Skeletal muscle tissue (tissue), 4 donors: ENCODE measurements around the gene RBFOX1. TPM values are rescaled to one million over a fixed set of nuclear protein-coding genes. Genes with fewer than 3 reads are reported as not detected.

Experiments used
- H3K27ac ChIP-seq: one replicate; pipeline ENCODE4 v1.7.0; 2013; ENCODE audit warnings: mild to moderate bottlenecking, low read depth, low read length, inconsistent platforms
- H3K27me3 ChIP-seq, 3 donors: one replicate each; pipeline ENCODE4 v1.7.0; 2013; ENCODE audit warnings: low read length in 3 of 3; ENCODE audit not compliant: control insufficient read depth in 3 of 3, insufficient read depth in 3 of 3
- H3K36me3 ChIP-seq, 3 donors: one replicate each; pipeline ENCODE4 v1.7.0; 2013; ENCODE audit warnings: low read length in 3 of 3; ENCODE audit not compliant: control insufficient read depth in 3 of 3, insufficient read depth in 3 of 3
- H3K4me1 ChIP-seq, 3 donors: one replicate each; pipeline ENCODE4 v1.7.0; 2013; ENCODE audit warnings: low read length in 3 of 3, mild to moderate bottlenecking in 3 of 3; ENCODE audit not compliant: control insufficient read depth in 3 of 3, insufficient read depth in 3 of 3
- H3K4me3 ChIP-seq, 3 donors: one replicate each; pipeline ENCODE4 v1.7.0; 2013; ENCODE audit warnings: low read length in 3 of 3
- H3K9ac ChIP-seq, 3 donors: one replicate each; pipeline ENCODE4 v1.7.0; 2013; ENCODE audit warnings: low read length in 3 of 3, mild to moderate bottlenecking in 3 of 3, moderate library complexity in 2 of 3, low read depth in 1 of 3
- H3K9me3 ChIP-seq, 3 donors: one replicate each; pipeline ENCODE4 v1.7.0; 2013; ENCODE audit warnings: low read length in 3 of 3; ENCODE audit not compliant: control insufficient read depth in 3 of 3
- total RNA-seq: library from RNA; depleted of rRNA; stranded (reverse); fragments of >200 nt; gene quantifications from one replicate; pipeline ENCODE4 v1.2.3, GENCODE V29; 2014
- donor health status: Osteomylitis.

The RBFOX1 gene
- total RNA-seq, 1 donor from 2014 or later, result 26.1 TPM

DNA sequence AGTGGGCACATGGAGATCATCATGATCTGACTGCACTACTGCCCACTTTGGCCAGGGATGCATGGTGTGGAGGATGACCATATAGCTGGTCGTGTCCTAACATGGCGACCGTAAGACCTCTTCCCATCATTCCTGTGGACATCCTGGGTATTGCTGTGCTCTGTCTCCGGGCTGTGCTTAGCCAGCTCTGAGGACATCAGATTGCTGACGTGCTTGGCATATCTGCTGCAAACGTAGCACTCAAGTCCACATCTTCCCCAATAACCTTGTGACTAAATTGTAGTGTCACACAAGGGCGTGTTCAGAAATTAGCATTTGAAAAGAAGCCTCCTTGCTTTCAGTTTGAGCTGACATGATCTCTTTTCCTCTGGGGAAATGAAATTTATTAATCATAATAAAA, 373.2 kb downstream of the RBFOX1 start:
- no peak overlapping the region for H3K4me3 ChIP-seq
- H3K9ac ChIP-seq, result no peak overlapping the region
- no peaks in the 10 kb centered on the region for H3K4me1 ChIP-seq
- H3K36me3 ChIP-seq, result peaks cover 2 to 13% (median 3%) of the 10 kb centered on the region in 3 donors
- H3K27me3 ChIP-seq, result no peaks in the 10 kb centered on the region
- no peaks in the 10 kb centered on the region for H3K9me3 ChIP-seq
- H3K27ac ChIP-seq, result no peak overlapping the region

DNA sequence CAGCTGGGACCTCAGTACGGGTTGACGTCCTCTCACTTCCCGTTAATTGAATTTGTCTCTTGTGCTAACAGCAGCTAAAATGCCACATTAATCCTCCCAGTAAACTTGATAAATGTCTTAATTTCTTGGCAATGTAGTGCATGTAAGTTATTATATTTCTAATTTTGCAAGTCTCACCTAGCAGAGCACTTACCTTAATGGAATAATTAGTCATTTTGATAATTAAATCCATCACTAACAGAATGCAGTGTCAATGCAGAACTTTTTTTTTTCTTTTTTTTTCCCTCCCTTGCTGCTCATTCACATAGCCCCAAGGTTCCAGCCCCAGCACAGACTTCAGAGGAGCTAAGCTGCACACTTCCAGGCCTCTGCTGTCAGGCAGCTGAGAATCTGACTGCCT, 376.5 kb downstream of the RBFOX1 start:
- Histone ChIP-seq H3K4me3 (no peak overlapping the region), H3K4me1 (no peaks in the 10 kb centered on the region), H3K9ac (no peak overlapping the region), H3K36me3 (peaks cover 2 to 13% (median 3%) of the 10 kb centered on the region in 3 donors), H3K27ac (no peak overlapping the region), H3K9me3 (no peaks in the 10 kb centered on the region), H3K27me3 (no peaks in the 10 kb centered on the region)

DNA sequence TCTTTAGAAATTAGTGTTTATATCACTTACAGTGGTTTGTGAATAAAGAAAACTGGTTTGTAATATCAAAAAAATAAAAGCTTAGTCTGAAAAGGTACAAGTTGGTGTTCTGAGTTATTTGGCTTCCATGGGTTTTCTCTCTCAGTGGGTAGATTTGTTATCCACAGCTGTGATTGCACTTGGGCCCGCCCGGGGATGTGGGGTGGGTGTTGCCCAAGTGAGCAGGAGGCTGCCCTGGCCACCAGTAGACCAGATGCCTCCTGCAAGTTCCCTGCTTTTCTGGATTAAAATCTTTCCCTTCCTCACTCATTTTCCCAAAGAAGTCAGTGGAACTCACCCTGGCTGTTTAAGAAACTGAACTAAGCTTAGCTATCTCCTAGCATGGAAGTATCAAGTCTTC, 380.6 kb downstream of the RBFOX1 start:
- H3K27ac ChIP-seq, result no peak overlapping the region
- H3K36me3 ChIP-seq, result peaks cover 2 to 8% (median 3%) of the 10 kb centered on the region in 3 donors
- no peak overlapping the region for H3K4me3 ChIP-seq
- H3K9ac ChIP-seq, result no peak overlapping the region
- no peaks in the 10 kb centered on the region for H3K27me3 ChIP-seq
- peaks cover 0 to 3% (median 0%) of the 10 kb centered on the region in 3 donors for H3K4me1 ChIP-seq
- H3K9me3 ChIP-seq, result no peaks in the 10 kb centered on the region

DNA sequence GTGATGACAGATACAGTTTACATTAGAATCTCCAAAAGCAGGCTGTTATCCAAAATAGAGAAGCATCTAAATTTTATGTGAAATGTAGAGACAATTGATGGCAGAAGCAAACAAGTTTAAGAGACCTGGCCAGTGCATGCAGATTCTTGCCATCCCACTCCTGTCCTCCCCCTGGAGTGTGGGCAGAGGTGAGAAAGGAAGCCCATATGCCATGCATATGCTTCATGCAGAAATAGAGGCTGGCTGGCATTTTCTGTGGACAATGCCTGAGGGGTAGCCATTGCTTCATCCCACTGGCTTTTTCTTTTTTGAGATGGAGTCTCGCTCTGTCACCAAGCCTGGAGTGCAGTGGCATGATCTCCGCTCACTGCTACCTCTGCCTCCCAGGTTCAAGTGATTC, 382.1 kb downstream of the RBFOX1 start:
- no peak overlapping the region for H3K27ac ChIP-seq
- no peaks in the 10 kb centered on the region for H3K36me3 ChIP-seq
- H3K27me3 ChIP-seq, result no peaks in the 10 kb centered on the region
- no peak overlapping the region for H3K4me3 ChIP-seq
- H3K9ac ChIP-seq, result no peak overlapping the region
- no peaks in the 10 kb centered on the region for H3K9me3 ChIP-seq
- peaks cover 0 to 3% (median 0%) of the 10 kb centered on the region in 3 donors for H3K4me1 ChIP-seq

DNA sequence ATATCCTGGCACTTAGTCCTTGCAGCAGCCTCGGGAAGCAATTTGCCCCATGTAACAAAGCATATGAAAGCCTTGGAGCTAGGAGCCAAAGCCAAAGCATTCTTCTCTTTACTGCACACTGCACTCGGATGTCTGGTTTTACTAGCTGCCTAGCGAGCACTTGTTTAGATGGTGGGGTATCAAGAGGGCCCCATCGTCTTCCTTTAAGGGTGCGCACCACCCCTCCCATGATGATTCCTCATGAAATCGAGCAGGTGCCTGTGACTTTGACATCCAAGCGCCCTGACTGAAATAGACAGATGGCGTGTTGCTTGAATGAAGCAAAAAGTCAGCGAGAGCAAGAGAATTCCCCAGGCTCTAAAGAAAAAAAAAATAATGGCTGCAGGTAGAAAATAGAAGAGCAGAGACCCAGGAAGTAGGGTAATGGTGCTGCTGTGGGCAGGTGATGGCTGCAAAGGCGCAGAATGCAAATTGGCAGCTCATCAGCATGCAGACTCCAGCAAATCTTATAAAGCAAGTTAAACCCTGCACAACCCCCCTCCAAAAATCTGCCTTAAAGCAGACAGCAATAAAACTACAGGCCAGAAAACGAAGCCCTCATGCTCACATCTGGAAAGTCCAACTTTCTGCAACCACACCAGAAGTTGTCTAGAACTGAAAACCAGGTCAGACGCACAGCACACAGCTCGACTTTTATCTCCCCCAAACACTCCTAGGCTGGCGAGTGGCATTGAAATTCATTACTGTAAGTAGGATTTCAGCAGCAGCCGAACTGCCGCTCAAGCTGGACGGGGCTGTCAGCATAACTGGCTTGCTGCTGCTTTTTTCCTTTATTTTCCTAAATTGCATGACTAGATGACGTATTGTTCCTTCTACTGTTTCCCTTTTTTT, 384.3 kb downstream of the RBFOX1 start:
- Histone ChIP-seq H3K9ac (no peak overlapping the region), H3K27ac (no peak overlapping the region), H3K36me3 (no peaks in the 10 kb centered on the region)

DNA sequence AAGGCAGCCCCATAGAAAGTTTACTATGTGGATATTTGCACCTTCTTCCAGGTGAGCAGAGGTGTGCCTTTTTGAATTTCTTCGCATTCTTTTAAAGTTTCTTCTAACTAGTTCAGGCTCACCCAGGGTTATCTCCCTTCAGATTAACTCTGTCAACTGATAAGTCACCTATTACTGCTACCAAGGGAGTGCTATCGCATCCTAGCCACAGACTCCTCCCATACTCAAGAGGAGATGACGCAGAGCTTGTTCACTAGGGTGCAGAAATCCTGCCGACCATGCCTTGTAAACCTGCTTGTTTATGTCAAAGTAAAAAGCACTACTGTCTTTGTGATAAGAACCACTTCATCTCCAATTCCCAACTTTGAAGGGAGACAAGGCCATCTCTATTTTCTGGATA, 390.1 kb downstream of the RBFOX1 start:
- Histone ChIP-seq H3K4me1 (no peaks in the 10 kb centered on the region), H3K27ac (no peak overlapping the region), H3K9me3 (no peaks in the 10 kb centered on the region), H3K9ac (no peak overlapping the region), H3K4me3 (no peak overlapping the region), H3K27me3 (no peaks in the 10 kb centered on the region), H3K36me3 (no peaks in the 10 kb centered on the region)

More for the DNA sequence above, 384.3 kb downstream of the RBFOX1 start:
- H3K4me1 ChIP-seq, result peaks cover 0 to 3% (median 0%) of the 10 kb centered on the region in 3 donors
- H3K27me3 ChIP-seq, result no peaks in the 10 kb centered on the region
- H3K9me3 ChIP-seq, result no peaks in the 10 kb centered on the region
- no peak overlapping the region for H3K4me3 ChIP-seq

DNA sequence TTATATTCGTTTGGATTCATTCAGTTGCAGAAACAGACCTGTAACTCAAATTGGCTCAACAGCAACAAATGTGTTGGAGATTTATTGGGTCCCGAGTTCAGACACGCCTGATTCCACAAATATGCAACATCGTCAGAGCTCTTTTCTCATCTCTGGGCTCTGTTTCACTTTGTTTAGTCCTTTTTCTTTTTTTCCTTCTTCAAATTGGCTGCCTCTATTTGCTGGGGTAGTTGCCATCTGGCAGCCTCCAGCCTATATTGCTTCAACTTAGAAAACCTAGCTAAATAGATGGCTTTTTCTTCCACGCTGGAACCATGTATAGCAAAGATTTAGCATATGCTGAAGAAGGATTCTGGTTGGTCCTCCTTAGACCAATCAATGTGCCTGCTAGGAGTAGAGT, 398.5 kb downstream of the RBFOX1 start:
- Histone ChIP-seq H3K27ac (no peak overlapping the region), H3K27me3 (no peaks in the 10 kb centered on the region), H3K36me3 (no peaks in the 10 kb centered on the region), H3K9ac (no peak overlapping the region), H3K4me1 (no peaks in the 10 kb centered on the region), H3K9me3 (no peaks in the 10 kb centered on the region), H3K4me3 (no peak overlapping the region)

DNA sequence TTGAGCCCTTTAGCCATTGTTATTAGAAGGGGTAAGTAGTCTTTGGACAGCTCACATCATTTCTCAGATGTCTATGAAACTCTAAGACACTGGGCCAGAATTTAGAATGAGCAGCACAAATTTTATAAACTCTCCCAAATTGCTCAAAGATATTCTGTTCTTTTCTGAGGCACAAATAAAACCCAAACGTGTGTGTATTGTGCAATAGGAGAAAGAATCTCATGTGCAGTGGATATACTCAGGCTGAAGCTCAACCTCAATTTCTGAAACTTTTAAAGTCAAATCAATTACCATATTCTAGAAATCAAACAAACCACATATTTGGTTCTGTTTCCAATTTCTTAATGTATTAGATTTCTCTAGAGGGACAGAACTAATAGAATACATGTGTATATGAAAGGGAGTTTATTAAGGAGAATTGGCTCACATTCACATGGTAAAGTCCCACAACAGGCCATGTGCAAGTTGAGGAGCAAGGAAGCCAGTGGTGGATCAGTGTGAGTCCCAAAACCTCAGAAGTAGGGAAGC, 403.6 kb downstream of the RBFOX1 start:
- Histone ChIP-seq H3K27me3 (no peaks in the 10 kb centered on the region), H3K9me3 (no peaks in the 10 kb centered on the region), H3K9ac (no peak overlapping the region), H3K27ac (no peak overlapping the region), H3K4me3 (no peak overlapping the region), H3K4me1 (no peaks in the 10 kb centered on the region), H3K36me3 (no peaks in the 10 kb centered on the region)

DNA sequence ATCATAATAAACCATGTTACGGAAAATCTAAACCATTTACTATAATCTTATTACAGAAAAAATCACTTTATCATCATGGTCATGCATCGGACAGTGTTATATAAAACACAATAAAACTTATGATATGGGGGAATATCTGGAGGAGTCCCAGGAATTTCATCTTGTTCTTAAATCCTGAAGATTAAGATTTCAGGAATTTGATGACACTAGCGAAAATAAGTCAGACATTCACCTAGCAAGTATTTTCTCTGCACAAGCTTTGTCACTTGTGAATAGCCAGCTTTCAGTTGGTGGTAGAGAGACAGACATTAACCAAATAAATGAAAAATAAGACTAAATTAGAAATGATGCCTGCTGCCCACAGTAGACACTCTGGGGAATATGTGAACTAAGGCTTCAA, 410.0 kb downstream of the RBFOX1 start:
- no peak overlapping the region for H3K9ac ChIP-seq
- H3K4me3 ChIP-seq, result no peak overlapping the region
- no peaks in the 10 kb centered on the region for H3K9me3 ChIP-seq
- H3K4me1 ChIP-seq, result peaks cover 12 to 20% (median 17%) of the 10 kb centered on the region in 3 donors
- H3K36me3 ChIP-seq, result no peaks in the 10 kb centered on the region
- H3K27me3 ChIP-seq, result no peaks in the 10 kb centered on the region
- no peak overlapping the region for H3K27ac ChIP-seq

DNA sequence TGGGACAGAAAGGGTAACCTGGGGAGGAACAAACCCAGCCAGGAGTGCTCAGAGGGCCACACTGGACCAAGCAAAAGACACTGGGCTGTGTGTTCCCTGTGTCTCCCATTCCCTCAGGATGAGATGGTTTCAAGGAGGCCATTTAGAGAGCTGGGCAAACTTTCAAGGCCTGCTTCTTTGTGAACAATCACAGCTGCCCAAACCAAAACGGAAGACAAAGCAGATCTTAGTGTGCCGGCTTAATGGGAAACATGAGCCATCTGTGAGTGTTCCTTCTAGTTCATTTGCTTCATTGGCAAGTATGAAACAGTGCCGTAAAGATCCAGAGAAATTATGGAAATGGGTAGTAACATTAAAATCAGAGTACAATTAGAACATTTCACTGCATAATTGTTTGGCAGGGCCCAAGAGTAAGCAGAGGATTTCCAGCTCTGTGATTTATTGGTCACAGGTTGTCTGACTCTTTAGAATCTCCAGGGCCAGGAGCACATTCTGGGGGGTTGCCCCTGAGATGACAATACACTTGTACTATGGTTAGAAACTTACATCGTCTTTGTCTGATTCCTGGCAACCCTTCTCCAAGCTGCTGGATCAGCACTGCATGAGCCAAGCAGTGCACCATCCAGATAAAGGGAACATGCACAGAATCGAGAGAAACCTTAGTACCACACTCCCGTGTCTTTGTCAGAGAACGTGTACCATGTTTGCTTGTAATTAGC, 412.1 kb downstream of the RBFOX1 start:
- H3K27ac ChIP-seq, result no peak overlapping the region
- H3K27me3 ChIP-seq, result no peaks in the 10 kb centered on the region
- no peaks in the 10 kb centered on the region for H3K9me3 ChIP-seq
- H3K4me1 ChIP-seq, result peaks cover 12 to 20% (median 17%) of the 10 kb centered on the region in 3 donors
- H3K9ac ChIP-seq, result no peak overlapping the region
- no peak overlapping the region for H3K4me3 ChIP-seq
- no peaks in the 10 kb centered on the region for H3K36me3 ChIP-seq
